ENCODE results near the gene MCC.
"Not testable (repeated sequence)": the region's sequence is repeated elsewhere in the genome, so short reads cannot be mapped to it uniquely, and the experiment has no call there.

MCC gene

GRCh38 chr5:113474100-113474728 is 14.0 kb downstream of the MCC start:
- H3K4me3 Mint-ChIP-seq, result no peak overlapping the region
- no peak for DNase-seq (ENCODE audit: low spot score)
- H3K36me3 Mint-ChIP-seq (ENCODE audit: low read depth), result no peaks in the 10 kb centered on the region
- no peak overlapping the region for H3K27ac Mint-ChIP-seq
- H3K9me3 Mint-ChIP-seq, result no peaks in the 10 kb centered on the region
- peaks cover 2% of the 10 kb centered on the region for H3K4me1 Mint-ChIP-seq (ENCODE audit: low read depth)
- peaks cover 46% of the 10 kb centered on the region for H3K27me3 Mint-ChIP-seq (ENCODE audit: low read depth)

GRCh38 chr5:113463032-113463431 is 25.2 kb downstream of the MCC start:
- no peak overlapping the region for H3K27ac Mint-ChIP-seq
- no peaks in the 10 kb centered on the region for H3K36me3 Mint-ChIP-seq (ENCODE audit: low read depth)
- no peaks in the 10 kb centered on the region for H3K4me1 Mint-ChIP-seq (ENCODE audit: low read depth)
- H3K27me3 Mint-ChIP-seq (ENCODE audit: low read depth), result peaks cover 16% of the 10 kb centered on the region
- DNase-seq (ENCODE audit: low spot score), result no peak
- no peaks in the 10 kb centered on the region for H3K9me3 Mint-ChIP-seq
- H3K4me3 Mint-ChIP-seq, result no peak overlapping the region

GRCh38 chr5:113457106-113457505 is 31.1 kb downstream of the MCC start:
- H3K4me3 Mint-ChIP-seq; H3K4me1 Mint-ChIP-seq (ENCODE audit: low read depth); H3K9me3 Mint-ChIP-seq; H3K36me3 Mint-ChIP-seq (ENCODE audit: low read depth); H3K27ac Mint-ChIP-seq; DNase-seq (ENCODE audit: low spot score); H3K27me3 Mint-ChIP-seq (ENCODE audit: low read depth): not testable (repeated sequence)

GRCh38 chr5:113452941-113453340 is 35.3 kb downstream of the MCC start:
- Mint-ChIP-seq H3K4me3 (no peak overlapping the region), H3K27ac (no peak overlapping the region), H3K27me3 (ENCODE audit: low read depth) (peaks cover 24% of the 10 kb centered on the region), H3K36me3 (ENCODE audit: low read depth) (no peaks in the 10 kb centered on the region), H3K9me3 (no peaks in the 10 kb centered on the region), H3K4me1 (ENCODE audit: low read depth) (peaks cover 2% of the 10 kb centered on the region)
- DNase-seq (ENCODE audit: low spot score), result no peak

- Mint-ChIP-seq H3K4me3 (no peak overlapping the region), H3K4me1 (ENCODE audit: low read depth) (peaks cover 2% of the 10 kb centered on the region), H3K27ac (no peak overlapping the region), H3K9me3 (no peaks in the 10 kb centered on the region), H3K27me3 (ENCODE audit: low read depth) (peaks cover 33% of the 10 kb centered on the region), H3K36me3 (ENCODE audit: low read depth) (no peaks in the 10 kb centered on the region)
- DNase-seq (ENCODE audit: low spot score), result no peak
These were observed 36.5 kb downstream of the MCC start for GRCh38 chr5:113451797-113452196.

GRCh38 chr5:113450929-113451328 is 37.3 kb downstream of the MCC start:
- Mint-ChIP-seq H3K27ac (no peak overlapping the region), H3K9me3 (no peaks in the 10 kb centered on the region), H3K4me3 (no peak overlapping the region), H3K27me3 (ENCODE audit: low read depth) (peaks cover 34% of the 10 kb centered on the region), H3K4me1 (ENCODE audit: low read depth) (peaks cover 10% of the 10 kb centered on the region), H3K36me3 (ENCODE audit: low read depth) (no peaks in the 10 kb centered on the region)
- DNase-seq (ENCODE audit: low spot score), result no peak

- Mint-ChIP-seq H3K36me3 (ENCODE audit: low read depth) (no peaks in the 10 kb centered on the region), H3K4me3 (no peak overlapping the region), H3K4me1 (ENCODE audit: low read depth) (peaks cover 10% of the 10 kb centered on the region), H3K27ac (no peak overlapping the region), H3K27me3 (ENCODE audit: low read depth) (peaks cover 37% of the 10 kb centered on the region), H3K9me3 (no peaks in the 10 kb centered on the region)
- no peak for DNase-seq (ENCODE audit: low spot score)
These were observed 37.8 kb downstream of the MCC start for GRCh38 chr5:113450462-113450861.

GRCh38 chr5:113448252-113448651 is 40.0 kb downstream of the MCC start:
- no peaks in the 10 kb centered on the region for H3K36me3 Mint-ChIP-seq (ENCODE audit: low read depth)
- no peak for DNase-seq (ENCODE audit: low spot score)
- H3K9me3 Mint-ChIP-seq, result no peaks in the 10 kb centered on the region
- peaks cover 45% of the 10 kb centered on the region for H3K27me3 Mint-ChIP-seq (ENCODE audit: low read depth)
- no peak overlapping the region for H3K27ac Mint-ChIP-seq
- H3K4me3 Mint-ChIP-seq, result no peak overlapping the region
- H3K4me1 Mint-ChIP-seq (ENCODE audit: low read depth), result peaks cover 10% of the 10 kb centered on the region

- Mint-ChIP-seq H3K27ac (no peak overlapping the region), H3K27me3 (ENCODE audit: low read depth) (peaks cover 47% of the 10 kb centered on the region), H3K36me3 (ENCODE audit: low read depth) (no peaks in the 10 kb centered on the region), H3K4me1 (ENCODE audit: low read depth) (peaks cover 10% of the 10 kb centered on the region), H3K9me3 (no peaks in the 10 kb centered on the region), H3K4me3 (no peak overlapping the region)
- no peak for DNase-seq (ENCODE audit: low spot score)
These were observed 40.7 kb downstream of the MCC start for GRCh38 chr5:113447498-113448050.

GRCh38 chr5:113446358-113446927 is 41.8 kb downstream of the MCC start:
- Mint-ChIP-seq H3K36me3 (ENCODE audit: low read depth) (no peaks in the 10 kb centered on the region), H3K9me3 (no peaks in the 10 kb centered on the region), H3K4me3 (no peak overlapping the region), H3K27me3 (ENCODE audit: low read depth) (peaks cover 50% of the 10 kb centered on the region), H3K27ac (no peak overlapping the region), H3K4me1 (ENCODE audit: low read depth) (peaks cover 10% of the 10 kb centered on the region)
- no peak for DNase-seq (ENCODE audit: low spot score)

GRCh38 chr5:113437111-113437510 is 51.1 kb downstream of the MCC start:
- no peak overlapping the region for H3K4me3 Mint-ChIP-seq
- H3K27ac Mint-ChIP-seq, result no peak overlapping the region
- peaks cover 24% of the 10 kb centered on the region for H3K27me3 Mint-ChIP-seq (ENCODE audit: low read depth)
- H3K9me3 Mint-ChIP-seq, result no peaks in the 10 kb centered on the region
- no peaks in the 10 kb centered on the region for H3K36me3 Mint-ChIP-seq (ENCODE audit: low read depth)
- H3K4me1 Mint-ChIP-seq (ENCODE audit: low read depth), result no peaks in the 10 kb centered on the region
- DNase-seq (ENCODE audit: low spot score), result no peak

GRCh38 chr5:113435575-113435974 is 52.7 kb downstream of the MCC start:
- Mint-ChIP-seq H3K4me1 (ENCODE audit: low read depth) (no peaks in the 10 kb centered on the region), H3K27ac (no peak overlapping the region), H3K9me3 (no peaks in the 10 kb centered on the region), H3K36me3 (ENCODE audit: low read depth) (no peaks in the 10 kb centered on the region), H3K27me3 (ENCODE audit: low read depth) (peaks cover 16% of the 10 kb centered on the region), H3K4me3 (no peak overlapping the region)
- DNase-seq (ENCODE audit: low spot score), result no peak

- H3K4me3 Mint-ChIP-seq, result no peak within 1 kb of the TSS
- no peaks in the 10 kb centered on the region for H3K4me1 Mint-ChIP-seq (ENCODE audit: low read depth)
- no peak within 1 kb of the TSS for H3K27ac Mint-ChIP-seq
- H3K9me3 Mint-ChIP-seq, result no peaks in the 10 kb centered on the region
- H3K36me3 Mint-ChIP-seq (ENCODE audit: low read depth), result no peaks in the 10 kb centered on the region
- H3K27me3 Mint-ChIP-seq (ENCODE audit: low read depth), result peaks cover 12% of the 10 kb centered on the region
- no peak for DNase-seq (ENCODE audit: low spot score)
These were observed 53.4 kb downstream of the MCC start, which contains the start of gene TSSK1B for GRCh38 chr5:113434889-113435288. TSSK1B (minus strand) TSS chr5:113434989; CDS start chr5:113434839, 150 bp downstream.

- Mint-ChIP-seq H3K36me3 (ENCODE audit: low read depth) (no peaks in the 10 kb centered on the region), H3K27me3 (ENCODE audit: low read depth) (peaks cover 8% of the 10 kb centered on the region), H3K4me1 (ENCODE audit: low read depth) (no peaks in the 10 kb centered on the region), H3K9me3 (no peaks in the 10 kb centered on the region), H3K4me3 (no peak overlapping the region), H3K27ac (no peak overlapping the region)
- no peak for DNase-seq (ENCODE audit: low spot score)
These were observed 54.2 kb downstream of the MCC start for GRCh38 chr5:113433862-113434612.
